ENCODE data around the gene MYT1. TPM values are rescaled to one million over a fixed set of nuclear protein-coding genes. Genes with fewer than 3 reads are reported as not detected.
A peak's percentile ranks its signal among the peaks of the same experiment; 100 is the strongest.

The MYT1 gene
- total and polyA plus RNA-seq, 2 of the 13 experiments (the other 11 are each of a cell fraction or from before 2014, with no cell fraction given): 0.58 to 2.5 TPM

- TF ChIP-seq HNF1A (IDR thresholded peaks at IDR 0.05; ENCODE audit: low read depth) (no peak), HNF1A (CRISPR knock-in tag; IDR thresholded peaks at IDR 0.05; ENCODE audit: borderline replicate concordance) (no peak), ZNF710 (CRISPR knock-in tag; IDR thresholded peaks at IDR 0.05; ENCODE audit: borderline replicate concordance) (no peak), DNMT1 (CRISPR knock-in tag; IDR thresholded peaks at IDR 0.05) (no peak), ERF (CRISPR knock-in tag; IDR thresholded peaks at IDR 0.05) (no peak; the same call in 1 of the 2 replicates), SOX13 (IDR thresholded peaks at IDR 0.05) (no peak), SOX13 (CRISPR knock-in tag; conservative IDR thresholded peaks at IDR 0.05 in 1 of 2, IDR thresholded peaks at IDR 0.05 in 1 of 2) (no peak), SKI (IDR thresholded peaks at IDR 0.05; ENCODE audit: partially characterized antibody) (no peak), ZNF44 (CRISPR knock-in tag; IDR thresholded peaks at IDR 0.05) (0 out of 2 replicates have a peak, but pooled peaks have one; percentile 8), DZIP1 (CRISPR knock-in tag; IDR thresholded peaks at IDR 0.05) (no peak), ZNF354B (CRISPR knock-in tag; IDR thresholded peaks at IDR 0.05) (0 out of 2 replicates have a peak, but pooled peaks have one; percentile 69), ZNF782 (CRISPR knock-in tag; IDR thresholded peaks at IDR 0.05; ENCODE audit: borderline replicate concordance) (no peak), FOSL2 (CRISPR knock-in tag; IDR thresholded peaks at IDR 0.05) (no peak), SMARCE1 (IDR thresholded peaks at IDR 0.05; ENCODE audit: borderline replicate concordance) (no peak), AKAP8 (CRISPR knock-in tag; IDR thresholded peaks at IDR 0.05) (no peak), REL (CRISPR knock-in tag; conservative IDR thresholded peaks at IDR 0.05) (no peak)
Observed at GRCh38 chr20:64242003-64242796, 77.9 kb downstream of the MYT1 start (continued).

Measured in HepG2 (cell line).